GM18907 (cell line): Measurements from ENCODE around the gene LRRC75B.
"Not testable (repeated sequence)": the region's sequence is repeated elsewhere in the genome, so short reads cannot be mapped to it uniquely, and the experiment has no call there.

Experiments used
- ATAC-seq: cut with Tn5 transposase; IDR thresholded peaks from one replicate; pipeline ENCODE4 v1.9.1; 2021; ENCODE audit warnings: mild to moderate bottlenecking, moderate library complexity; ENCODE audit not compliant: unreplicated experiment

LRRC75B gene

DNA sequence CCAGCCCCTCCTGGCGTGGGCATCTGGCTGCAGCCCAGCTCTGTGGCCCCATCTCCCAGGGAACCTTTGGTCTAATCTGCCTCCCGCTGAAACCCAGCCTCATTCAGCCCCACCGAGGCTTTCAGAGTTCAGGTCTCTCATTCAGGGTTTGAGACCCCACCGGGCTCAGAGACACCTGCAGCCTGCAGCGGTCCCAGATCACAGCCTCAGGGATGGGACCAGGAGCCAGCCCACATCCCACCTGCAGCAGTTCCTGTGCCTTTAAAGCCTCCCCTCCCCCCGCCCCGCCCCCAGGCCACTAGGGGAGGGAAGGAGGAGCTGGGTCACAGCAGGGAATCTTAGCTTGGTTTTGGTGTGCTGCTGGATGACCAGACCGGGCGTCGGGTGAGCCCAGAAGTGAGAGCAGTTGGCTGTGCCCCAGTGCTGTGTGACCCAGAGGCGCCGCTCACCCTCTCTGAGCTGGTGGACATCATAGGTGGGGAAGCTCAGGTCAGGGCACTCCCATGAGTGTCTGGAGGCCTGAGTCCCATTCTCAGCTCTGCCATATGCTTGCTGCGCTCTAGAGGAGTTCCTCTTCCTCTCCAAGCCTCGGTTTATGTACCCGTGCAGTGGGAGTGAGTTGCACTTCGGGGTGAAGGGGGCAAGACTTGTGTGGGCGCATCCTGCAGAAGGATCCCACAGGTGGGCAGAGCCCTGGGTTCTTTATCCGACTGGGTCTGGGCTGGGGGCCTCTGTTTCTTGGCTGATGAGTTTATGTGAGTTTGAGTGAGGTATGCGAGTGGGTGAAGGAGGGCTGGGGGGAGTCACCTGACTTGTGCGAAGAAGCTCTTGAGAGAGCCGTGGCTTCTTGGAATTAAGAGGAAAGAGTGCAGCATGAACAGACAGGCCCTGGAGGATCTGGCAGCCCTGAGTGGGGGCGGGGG is 10.2 kb upstream of the LRRC75B start, which contains the start of gene GGT1:
Gene GGT1 (plus strand): TSS at position 347 of the 923 bp plus-strand sequence. CDS start 7,889 bp downstream, outside the sequence.
- ATAC-seq = not testable (repeated sequence)

DNA sequence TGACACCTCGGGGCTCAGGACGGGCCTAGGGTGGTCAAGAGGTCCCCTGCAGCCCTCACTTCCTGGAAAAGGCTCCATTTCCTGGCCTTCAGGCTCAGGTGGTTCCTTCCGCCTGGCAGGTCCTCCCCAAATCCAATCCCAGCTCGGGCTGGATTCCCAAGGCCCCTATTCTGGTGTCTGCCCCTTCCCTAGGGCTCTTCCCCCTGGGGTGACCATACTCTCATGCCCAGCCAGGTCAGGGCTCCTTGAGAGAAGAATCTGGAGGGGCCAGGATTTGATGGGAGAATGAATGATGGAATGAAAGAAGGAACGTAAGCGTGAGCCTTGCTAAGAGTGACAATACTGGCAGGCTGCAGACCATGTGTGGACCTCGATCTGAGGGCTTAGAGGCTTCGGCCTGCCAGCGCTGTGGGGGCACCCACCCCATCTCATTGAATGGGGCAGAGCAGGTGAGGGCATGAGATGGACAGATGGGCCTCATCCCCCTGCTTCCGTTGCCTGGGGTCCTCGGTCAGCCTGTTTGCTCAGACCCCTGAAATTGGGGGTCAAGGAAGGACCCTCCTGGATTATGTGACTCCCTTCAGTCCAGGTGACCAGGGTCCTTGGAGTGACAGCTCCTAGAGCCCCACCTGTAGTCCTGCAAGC is 9.4 kb upstream of the LRRC75B start:
- ATAC-seq = not testable (repeated sequence)

DNA sequence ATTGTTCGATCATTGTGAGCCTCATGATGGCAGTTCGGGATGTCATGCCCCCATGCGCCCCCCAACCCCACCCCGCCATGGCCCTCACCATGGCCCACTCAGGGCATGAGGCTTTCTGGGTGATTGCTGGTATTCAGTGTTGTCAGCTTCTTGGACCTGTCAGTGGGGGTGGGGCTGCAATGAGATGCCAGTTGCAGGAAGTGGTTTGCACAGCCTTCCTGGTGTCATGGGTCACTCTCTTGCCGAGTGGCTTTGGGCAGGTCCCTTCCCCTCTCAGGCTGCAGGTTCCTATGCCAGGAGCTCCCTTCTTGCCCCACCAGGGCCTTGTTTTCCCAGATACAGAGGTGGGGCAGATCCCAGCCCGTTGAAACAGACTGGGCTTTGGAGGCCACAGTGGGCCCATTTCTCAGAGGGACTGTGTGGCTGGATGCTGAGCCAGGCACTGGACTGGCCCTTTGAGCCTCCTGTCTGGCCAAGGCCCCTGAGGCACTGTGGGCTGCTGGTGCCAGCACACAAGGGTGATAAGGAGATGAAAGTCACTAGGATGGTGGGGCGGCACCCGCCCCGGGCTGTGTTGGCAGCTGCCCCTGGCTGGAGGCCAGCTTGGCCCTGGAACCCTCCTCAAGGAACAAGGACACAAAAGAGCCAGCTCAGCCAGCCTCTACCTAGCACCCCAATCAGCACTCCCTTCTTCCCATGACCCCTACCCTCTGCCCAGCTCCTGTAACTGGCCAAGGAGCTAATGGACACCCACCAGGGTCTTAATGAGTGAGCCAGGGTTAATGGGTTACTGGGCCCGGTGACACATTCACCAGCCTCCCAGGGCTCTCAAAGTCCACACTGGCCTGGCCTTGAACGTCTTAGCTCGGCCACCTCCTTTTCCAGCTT is 8.6 kb upstream of the LRRC75B start:
- no peak for ATAC-seq

DNA sequence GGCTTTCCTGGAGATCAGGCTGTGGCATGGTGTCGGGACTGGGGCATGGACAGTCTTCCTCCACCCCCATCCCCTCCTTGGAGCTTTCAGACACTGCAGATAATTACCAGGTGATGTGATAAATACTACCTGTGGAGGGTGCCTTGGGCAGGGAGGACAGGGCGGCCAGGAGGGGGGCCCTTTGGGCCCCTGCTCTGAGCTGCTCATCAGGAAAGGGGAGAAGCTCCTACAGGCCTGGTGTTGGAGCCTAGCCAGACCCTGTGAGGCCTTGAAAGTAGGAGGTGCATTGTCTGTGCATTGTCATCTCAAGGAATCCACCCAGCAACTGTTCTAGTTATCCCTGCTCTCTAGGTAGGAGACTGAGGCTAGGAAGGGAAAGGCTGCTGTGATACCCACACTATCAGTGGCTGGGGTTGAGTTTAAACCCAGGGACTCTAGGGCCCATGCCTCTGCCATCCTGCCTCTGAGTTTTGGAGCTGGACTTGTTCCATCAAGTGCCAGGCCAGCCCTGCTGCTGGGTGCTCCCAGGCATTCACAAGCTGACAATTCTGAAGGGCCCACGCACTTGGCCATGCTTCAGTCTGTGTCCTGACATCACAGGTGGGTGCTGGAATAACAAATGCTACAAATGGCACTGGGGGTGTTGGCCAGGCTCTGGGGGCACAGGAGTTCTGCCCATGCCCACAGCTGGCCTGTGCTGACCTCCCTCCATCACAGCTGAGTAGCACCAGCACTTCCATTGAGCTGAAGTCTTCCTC is 7.3 kb upstream of the LRRC75B start:
- ATAC-seq = not testable (repeated sequence)

DNA sequence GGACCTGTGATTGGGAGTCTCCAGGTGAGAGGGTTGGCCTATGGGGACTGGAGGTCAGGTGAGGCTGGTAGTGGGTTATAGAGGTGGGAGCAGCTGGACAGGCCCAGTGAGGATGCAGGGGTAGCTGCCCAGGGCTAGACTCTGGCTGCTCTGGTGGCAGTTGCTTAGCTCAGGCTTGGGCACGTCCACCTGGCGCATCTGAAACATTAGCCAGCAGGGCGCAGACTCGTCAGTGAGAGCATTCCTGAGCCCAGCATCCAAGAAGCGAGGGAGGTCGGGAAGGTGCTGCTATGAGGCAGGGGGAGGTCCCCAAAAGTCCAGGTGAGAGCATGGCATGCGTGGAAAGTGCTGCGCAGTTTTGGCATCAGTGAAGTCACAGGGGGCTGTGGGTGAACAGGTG is 6.6 kb upstream of the LRRC75B start:
- ATAC-seq = no peak

DNA sequence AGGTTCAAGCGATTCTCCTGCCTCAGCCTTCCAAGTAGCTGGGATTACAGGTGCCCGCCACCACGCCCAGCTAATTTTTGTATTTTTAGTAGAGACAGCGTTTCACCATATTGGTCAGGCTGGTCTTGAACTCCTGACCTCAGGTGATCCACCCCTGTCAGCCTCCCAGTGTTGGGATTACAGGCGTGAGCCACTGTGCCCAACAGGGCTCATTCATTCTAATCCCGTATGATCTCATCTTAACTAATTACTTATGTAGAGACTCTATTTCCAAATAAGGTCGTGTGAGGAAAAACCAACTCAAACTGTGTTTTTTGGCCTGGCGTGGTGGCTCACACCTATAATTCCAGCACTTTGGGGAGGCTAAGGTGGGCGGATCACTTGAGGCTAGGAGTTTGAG is 4.2 kb upstream of the LRRC75B start:
- not testable (repeated sequence) for ATAC-seq

DNA sequence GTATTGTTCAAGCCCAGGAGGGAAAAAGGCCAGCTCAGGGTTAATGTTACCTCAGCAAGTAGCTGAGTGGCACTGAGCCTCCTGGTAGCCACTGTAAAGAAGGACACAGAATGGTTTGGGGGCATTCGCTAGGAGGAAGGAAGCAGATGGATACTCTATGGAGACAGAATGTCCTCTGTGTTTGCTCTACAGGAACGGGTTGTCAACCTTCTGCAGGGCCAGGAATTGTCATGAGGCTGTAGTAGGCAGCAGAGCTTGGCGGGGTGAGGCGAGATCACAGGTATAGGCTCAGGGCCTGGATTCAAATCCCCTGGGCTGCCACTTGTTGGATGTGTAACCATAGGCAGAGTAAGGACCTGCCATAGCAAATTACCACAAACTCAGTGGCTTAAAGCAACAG is 3.0 kb upstream of the LRRC75B start:
- no peak for ATAC-seq

DNA sequence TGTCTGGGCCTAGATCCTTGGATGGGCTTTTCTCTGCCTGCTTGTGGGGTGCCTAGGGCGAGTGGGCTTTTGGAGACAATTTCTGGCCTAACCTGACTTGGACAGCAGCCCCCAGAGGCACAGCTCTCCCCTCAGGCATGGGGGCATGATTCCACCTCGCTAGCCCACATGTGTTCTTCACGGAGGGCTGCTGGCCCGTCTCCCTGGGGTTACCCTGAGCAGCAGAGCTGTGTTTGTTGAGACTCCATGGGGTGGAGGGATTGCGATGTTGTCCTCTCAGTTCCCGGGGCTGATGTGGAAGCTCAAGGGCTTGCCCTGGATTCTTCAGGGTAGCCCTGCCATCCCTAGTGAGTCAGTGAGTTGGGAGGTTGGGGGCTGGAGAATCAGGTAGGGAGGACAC is 2.4 kb upstream of the LRRC75B start:
- no peak for ATAC-seq

DNA sequence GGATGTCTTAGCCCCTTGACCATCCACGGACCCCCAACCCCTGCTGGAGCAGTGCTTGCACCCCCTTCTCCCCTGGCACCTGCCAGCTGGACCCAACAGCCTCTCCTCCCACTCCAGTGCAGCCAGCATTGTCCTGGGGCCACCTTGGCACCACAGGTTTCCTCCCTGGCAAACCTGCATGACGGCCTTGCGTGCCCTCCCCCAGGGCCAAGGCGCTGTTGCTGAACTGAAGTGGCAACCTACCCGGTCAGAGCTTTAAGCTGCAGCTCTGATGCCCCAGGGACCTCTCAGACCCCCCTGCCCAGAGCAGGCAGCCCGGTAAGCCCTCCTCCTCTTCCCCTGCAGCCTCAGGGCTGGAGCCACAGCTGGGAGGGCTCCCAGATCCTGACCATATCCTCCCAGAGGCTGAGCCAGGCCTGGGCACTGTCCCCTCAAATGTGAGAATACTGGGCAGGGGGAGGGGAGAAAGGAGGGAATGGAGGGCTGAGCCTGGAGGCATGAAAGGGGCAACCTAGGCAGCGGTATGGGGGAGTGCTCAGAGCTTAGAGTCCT is 1.8 kb upstream of the LRRC75B start:
- ATAC-seq = no peak

DNA sequence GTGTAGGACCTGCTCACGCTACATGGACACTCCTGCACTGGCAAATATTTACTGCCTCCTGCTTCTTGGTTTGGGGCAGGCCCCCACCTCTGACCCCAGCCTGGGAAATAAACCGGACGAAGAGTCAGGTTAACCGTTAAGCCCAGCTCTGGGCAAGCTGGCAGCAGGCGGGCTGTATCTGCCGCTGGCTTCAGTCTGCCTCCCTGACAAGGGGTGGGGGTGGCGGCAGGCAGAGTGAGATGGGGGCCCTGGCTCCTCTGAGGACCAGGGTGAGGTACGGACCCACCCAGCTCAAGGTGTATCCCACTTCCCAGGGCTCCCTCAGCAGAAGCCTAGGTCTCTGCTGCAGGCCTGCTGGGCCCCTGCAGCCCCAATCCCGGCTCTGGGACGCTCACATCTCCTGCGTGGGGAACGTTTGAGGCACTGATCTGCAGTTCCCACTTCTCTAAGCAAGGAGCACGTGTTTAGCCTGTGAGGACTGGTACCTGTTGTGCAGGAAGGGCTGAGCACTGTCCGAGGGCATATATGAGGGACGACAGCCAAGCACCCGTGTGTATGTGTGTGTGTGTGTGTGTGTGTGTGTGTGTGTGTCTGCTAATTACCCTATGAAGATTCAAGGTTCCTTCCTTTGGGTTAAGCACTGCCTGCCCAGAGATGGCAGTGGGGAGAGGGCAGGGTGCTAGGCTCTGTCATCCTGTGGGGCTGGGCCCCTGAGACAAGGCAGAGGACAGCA is 1.1 kb upstream of the LRRC75B start:
- no peak for ATAC-seq

DNA sequence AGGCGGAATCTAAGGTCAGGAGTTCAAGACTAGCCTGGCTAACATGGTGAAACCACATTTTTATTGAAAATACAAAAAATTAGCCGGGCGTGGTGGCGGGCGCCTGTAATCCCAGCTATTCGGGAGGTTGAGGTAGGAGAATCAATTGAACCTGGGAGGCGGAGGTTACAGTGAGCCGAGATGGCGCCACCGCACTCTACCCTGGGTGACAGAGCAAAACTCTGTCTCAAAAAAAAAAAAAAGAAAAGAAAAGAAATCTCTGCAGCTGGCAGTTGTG is 624 bp upstream of the LRRC75B start:
- not testable (repeated sequence) for ATAC-seq

DNA sequence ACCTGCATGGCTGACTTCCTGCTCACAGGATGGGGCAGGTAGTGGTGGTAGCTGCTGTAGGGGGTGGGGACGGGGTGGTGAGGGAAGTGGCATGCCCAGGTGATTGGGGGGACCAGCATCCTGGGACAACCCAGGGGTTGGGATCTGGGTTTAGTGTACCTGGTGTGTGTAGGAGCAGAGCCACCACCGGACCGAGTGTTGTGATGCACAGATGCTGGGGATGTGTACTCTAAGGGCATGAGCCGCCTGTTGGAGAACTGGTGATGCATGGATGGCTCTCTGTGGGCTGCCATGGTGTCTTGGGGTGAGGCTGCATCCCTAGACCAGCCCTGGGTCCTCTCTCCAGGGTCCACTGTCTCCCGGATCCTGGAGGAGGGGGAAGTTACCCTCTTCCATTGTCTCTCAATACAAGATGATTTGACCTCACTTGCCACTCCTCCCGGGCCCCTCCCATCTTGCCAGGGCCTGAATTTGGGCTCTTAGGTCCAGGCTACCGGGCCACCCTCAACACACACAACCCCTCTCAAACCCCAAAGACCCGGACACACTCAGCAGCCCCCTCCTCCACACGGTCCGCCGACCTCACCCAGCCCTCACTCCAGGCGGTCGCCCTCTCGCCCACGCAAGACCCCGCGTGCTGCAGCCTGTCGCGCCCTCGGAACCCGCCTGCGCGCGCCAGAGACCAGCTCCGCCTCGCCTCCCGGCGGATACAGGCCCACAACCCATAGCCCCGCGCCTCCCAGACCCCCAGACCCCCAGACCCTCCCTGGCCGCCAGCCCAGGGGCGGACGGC is 619 bp downstream of the LRRC75B start:
- ATAC-seq = no peak

DNA sequence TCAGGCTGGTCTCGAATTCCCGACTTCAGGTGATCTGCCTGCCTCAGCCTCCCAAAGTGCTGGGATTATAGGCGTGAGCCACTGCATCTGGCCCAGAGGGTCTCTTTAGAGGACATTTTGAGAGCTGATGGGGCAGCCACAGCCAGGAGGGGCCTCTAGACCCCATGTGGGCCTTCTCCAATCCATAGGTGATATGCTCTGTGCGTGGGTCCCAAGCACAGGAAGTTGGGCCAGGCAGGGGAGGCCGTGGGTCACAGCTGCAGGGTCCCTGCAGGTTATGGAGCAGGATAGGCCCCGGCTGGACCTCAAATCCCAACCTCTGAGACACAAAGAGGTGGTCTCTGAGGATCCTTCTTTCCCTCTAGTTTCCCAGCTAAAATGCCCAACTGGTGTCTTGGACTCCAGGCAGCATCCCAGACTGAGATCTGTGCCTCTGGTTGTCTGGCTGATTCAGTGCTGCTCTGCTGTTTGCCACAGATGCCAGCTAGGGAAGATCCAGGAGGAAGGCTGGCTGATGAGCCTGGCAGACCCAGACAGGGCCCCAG is 1.5 kb downstream of the LRRC75B start:
- ATAC-seq = no peak

DNA sequence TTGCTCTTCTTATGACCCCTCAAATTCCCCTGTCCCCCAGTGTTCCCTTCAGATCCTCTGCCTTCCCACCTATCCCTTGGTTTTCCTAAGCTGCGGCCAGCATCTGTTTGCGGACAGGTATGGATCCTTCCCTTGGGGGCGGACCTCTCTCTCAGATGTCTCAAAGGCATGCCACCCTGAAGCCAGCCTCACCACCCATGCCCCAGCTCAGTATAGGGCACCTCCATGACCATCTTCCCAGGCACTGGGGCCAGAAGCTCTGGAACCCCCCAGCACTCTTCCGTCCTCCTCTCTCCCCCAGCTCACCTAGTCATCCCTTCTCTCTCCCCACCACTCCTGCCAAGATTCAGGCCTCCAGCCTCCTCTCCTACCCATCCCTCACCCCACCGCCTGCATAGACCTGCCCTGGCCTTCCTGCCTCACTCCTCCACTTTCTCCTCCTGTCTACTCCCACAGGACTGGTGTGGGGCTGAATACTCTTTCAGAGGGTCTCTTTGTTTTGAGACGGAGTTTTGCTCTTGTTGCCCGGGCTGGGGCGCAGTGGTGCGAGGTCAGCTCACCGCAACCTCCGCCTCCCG is 2.2 kb downstream of the LRRC75B start:
- no peak for ATAC-seq

DNA sequence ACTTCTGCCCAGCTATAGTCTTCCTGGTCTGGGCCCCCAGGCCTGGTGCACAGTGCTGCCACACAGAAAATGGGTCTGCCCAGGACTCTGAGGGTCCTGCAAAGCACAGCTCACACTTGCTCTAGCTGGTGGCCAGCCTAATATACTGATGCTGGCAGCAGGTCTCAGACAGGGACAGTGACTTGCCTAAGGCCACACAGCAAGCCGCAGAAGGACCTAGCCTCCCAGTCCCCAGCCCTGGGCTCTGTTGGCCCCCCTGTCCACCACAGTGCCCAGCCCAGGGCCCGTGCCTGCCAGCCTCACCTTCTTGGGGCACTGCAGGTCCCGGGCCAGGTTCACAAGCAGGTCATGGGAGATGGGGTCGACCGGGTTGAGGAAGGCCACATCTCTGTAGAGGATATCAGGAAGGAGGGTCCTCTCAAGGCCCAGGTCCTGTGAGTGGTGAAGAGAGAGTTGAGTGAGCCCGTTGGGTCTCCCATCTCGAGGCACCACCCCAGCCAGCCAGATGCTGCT is 3.3 kb downstream of the LRRC75B start:
- no peak for ATAC-seq

DNA sequence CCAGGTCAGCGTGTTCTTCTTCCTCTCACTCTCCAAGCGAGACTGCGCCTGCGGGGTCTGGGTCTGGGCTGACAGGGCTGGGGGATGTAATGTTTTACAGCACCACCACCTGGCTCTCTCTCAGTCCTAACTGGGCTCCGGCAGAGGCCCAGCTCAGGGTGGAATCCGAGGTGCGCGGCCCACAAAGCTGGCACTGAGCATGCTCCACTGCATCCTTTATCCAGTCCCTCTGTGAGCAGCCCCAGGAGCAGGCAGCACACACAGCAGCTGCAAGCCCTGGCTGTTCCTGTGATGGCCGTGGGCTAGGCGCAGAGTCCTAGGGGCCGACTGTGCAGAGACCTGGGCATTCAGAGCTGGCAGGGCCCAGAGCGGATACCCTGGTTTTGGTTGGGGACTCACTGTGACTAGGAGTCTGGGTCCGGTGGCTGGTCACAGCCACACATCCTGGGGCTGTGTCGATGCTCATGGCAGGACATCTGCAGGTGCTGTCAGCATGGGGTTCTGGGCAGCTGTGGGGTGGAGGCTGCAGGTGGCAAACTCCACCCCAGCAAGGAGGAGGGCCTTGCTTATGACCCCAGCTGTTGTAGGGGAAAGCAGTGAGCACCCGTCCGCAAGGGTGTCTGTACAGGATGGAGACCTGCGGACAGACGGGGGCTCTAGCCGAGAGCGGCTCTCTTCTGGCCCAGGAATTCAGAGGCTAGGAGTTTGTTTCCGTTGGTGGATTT is 4.0 kb downstream of the LRRC75B start:
- no peak for ATAC-seq

DNA sequence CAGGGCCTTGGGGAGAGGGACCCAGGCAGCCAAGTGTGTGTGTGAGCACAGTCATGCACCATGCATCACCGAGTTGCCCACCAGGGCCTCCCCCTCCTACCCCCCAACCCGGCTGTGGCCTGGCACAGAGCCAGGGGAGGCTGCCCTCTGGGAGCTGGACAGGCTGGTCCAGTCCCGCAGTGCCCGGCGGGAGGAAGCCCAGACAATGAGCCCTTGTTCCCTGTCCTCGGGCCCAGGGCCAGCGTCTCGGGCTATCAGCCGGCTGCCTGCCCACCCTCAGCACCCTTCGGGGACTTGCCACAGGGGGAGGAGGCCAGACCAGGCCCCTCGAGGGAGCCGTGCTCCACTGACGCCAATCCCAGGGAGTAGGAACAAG is 4.5 kb downstream of the LRRC75B start:
- no peak for ATAC-seq
